DMS114 treated with DMSO at 0.1 percent for 48 hours (cell line): ENCODE data around the gene GPR162.
"Not testable (repeated sequence)": the region's sequence is repeated elsewhere in the genome, so short reads cannot be mapped to it uniquely, and the experiment has no call there.

Experiments used
- DNase-seq: peaks from one replicate; lab custom pipeline; 2025; ENCODE audit not compliant: unreplicated experiment; lab: John Stamatoyannopoulos, UW

The GPR162 gene

GRCh38 chr12:6872073-6873048 is 50.7 kb downstream of the GPR162 start:
- peak; percentile 53 for DNase-seq

- peak; percentile 92 for DNase-seq
Measured at GRCh38 chr12:6873094-6874014, 51.7 kb downstream of the GPR162 start, which contains the start of gene SPSB2. SPSB2 (minus strand) TSS chr12:6873303; CDS start chr12:6872901, 402 bp downstream.

GRCh38 chr12:6874015-6874368 is 52.4 kb downstream of the GPR162 start:
- not testable (repeated sequence) for DNase-seq
